ENCODE results near the gene CHAF1A.

- TF ChIP-seq POLR2A (IDR thresholded peaks at IDR 0.05) (no peak), CTCF (IDR thresholded peaks at IDR 0.05) (no peak)
Measured at GRCh38 chr19:4429256-4429655, 26.8 kb downstream of the CHAF1A start.

All from tibial nerve (tissue), 3 donors.